NOMO-1 treated with DMSO at 0.1 percent for 48 hours (cell line): ENCODE data around the gene HTRA3.

Experiments
- DNase-seq: peaks from one replicate; lab custom pipeline; 2025; ENCODE audit not compliant: unreplicated experiment; lab: John Stamatoyannopoulos, UW

HTRA3 gene

GRCh38 chr4:8291036-8291682 is 21.6 kb downstream of the HTRA3 start:
- no peak for DNase-seq

DNA sequence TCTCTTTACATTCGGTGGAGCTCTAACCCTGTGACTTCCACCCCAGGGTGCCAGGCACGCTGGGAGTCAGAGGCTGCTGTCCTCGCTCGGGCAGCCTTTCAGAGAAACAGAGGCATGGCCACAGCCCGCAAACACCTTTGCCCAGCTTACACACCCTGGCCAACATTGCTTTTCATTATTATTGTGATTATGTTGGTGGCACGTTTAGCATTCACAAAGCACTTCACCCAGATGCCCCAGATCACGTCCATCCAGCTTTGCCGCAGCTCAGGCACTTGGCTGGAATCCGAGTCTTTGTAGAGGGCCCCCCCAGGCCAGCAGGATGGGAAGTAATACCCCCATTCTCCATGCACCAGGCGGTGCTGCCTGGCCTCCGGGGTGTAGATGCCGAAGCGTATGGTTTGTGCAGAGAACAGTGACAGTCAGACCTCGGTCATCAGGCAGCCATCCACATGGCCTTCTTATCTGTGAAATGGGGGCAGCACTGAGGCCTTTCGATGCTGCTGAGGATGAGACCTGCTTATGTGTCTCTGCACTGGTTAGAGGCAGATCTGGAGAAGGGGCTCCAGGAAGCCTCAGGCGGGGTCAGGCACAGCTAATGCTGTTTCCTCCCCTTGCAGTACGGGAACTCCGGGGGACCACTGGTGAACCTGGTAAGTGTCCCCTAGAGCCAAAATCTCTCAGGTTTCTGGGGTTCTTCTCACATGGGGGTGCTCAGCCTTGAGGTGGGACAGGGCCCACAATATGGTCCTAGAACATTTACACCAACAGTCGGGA is 22.3 kb downstream of the HTRA3 start:
- DNase-seq, result no peak

GRCh38 chr4:8292478-8293107 is 23.0 kb downstream of the HTRA3 start:
- DNase-seq, result no peak

GRCh38 chr4:8293131-8293975 is 23.8 kb downstream of the HTRA3 start:
- DNase-seq, result no peak

DNA sequence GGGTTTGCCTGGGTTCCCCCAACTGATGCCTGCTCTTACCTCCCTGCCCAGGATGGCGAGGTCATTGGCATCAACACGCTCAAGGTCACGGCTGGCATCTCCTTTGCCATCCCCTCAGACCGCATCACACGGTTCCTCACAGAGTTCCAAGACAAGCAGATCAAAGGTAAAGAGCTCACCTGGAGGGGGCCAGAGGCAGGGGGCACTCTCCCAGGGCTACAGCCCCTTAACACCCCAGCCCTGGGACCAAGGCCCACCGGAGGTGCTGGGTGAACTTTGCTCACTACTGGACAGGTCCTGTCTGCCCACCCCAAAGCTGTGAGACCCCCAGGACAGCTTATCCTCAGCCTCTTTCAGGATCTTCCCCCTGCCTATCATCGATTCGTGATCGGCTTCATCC is 24.5 kb downstream of the HTRA3 start:
- no peak for DNase-seq

DNA sequence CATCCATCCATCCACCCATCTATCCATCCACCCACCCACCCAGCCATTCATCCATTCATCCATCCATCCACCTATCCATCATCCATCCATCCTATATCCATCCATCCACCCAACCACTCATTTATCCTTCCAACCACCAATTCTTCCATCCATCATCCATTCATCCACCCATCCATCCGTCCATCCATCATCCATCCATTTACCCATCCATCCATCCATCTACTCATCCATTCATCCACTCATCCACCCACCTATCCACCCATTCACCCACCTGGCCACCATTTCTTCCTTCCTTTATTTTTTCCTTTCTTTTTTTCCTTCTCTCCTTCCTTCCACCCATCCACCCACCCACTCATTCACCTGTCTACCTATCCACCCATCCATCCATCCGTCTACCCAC is 25.2 kb downstream of the HTRA3 start:
- no peak for DNase-seq

DNA sequence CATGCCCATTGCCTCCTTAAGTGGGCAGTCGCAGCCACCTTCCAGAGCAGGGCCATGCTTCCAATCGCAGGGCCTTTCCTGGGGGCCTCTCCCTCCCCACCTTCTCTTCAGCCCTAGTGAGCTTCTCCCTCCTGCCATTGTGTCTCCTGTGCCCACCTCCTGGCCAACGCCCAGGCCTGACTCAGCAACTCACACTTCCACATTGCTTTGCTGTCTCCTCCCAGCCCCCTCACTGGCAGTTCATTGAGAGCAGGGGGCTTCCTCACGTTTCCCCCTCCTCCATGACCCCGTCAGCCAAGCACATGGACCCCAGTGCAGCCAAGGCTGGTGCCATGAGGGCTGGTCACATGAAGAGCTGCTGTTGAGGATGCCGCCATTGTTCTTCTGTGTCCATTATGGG is 25.9 kb downstream of the HTRA3 start:
- DNase-seq, result peak; percentile 31

DNA sequence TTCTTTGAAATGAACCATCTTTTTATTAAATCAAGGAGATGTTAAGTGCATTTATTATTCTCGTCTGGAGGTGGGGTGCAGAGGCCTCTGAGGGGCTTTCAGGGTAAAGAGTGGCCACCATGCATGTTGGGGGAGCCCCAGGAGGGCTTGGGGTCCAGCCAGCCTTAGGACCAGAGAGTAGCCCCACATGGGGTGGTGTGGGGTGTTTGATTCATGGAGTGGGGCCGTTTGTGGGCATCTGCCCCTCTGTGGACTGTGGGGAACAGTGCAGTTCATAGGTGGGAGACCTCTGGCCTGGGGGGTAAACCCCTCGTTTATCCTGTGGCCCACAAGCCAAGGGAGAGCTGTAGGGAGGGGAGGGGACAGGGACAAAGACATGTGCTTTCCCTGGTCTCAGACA is 26.9 kb downstream of the HTRA3 start:
- no peak for DNase-seq

DNA sequence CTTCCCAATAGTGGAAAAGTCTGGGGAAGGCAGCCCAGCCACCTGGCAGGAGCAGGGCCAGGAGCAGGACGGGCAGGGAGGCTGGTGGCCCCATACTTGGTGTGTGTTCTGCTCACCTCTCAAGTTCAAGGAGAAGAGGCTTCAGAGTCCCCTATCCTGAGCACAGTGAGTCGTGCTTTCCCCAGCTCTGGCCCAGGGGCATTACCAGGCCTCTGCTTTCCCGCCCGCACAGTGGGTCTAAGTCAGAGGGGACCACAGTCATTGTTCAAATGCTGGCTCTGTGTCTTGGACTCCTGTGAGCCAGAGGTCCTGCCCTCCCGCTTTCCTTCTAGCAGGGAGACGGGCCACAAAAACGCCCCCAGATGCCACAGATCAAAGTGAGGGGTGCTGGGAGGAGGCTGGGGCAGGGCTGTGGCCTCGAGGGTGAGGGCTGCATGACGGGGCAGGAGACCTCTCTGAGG is 27.6 kb downstream of the HTRA3 start:
- DNase-seq, result no peak

- no peak for DNase-seq
Observed at GRCh38 chr4:8297691-8298485, 28.3 kb downstream of the HTRA3 start.

DNA sequence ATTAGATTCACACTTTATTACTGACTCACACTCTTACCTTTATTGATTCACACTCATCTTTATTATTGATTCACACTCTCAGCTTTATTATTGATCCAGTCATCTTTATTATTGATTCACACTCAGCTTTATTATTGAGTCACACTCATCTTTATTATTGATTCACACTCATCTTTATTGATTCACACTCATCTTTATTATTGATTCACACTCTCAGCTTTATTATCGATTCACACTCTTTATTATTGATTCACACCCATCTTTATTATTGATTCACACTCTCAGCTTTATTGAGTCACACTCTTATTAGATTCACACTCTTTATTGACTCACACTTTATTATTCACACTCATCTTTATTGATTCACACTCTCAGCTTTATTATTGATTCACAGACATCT is 31.3 kb downstream of the HTRA3 start:
- no peak for DNase-seq

GRCh38 chr4:8301851-8302730 is 32.5 kb downstream of the HTRA3 start:
- DNase-seq, result no peak

DNA sequence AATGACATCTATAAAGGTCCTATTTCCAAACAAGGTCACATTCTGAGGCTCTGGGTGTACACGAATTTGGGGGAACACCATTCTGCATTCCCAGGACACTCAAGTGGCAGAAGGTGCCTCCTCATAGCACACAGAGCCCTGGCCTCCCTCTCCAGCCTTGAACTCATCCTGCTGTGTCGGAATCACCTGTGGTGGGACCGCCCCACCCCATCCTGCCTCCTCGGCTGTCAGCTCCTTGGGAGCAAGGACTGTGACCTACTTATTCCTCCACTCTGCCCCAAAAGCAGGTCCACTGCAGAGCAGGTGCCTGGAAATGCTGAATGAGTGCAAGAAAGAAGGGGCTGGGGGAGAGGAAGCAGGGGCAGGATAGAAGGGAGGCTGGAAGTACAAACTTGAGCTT is 33.5 kb downstream of the HTRA3 start:
- no peak for DNase-seq

- DNase-seq, result peak; percentile 64
Observed at GRCh38 chr4:8303485-8304281, 34.1 kb downstream of the HTRA3 start.

- no peak for DNase-seq
Observed at GRCh38 chr4:8304827-8305695, 35.5 kb downstream of the HTRA3 start.

DNA sequence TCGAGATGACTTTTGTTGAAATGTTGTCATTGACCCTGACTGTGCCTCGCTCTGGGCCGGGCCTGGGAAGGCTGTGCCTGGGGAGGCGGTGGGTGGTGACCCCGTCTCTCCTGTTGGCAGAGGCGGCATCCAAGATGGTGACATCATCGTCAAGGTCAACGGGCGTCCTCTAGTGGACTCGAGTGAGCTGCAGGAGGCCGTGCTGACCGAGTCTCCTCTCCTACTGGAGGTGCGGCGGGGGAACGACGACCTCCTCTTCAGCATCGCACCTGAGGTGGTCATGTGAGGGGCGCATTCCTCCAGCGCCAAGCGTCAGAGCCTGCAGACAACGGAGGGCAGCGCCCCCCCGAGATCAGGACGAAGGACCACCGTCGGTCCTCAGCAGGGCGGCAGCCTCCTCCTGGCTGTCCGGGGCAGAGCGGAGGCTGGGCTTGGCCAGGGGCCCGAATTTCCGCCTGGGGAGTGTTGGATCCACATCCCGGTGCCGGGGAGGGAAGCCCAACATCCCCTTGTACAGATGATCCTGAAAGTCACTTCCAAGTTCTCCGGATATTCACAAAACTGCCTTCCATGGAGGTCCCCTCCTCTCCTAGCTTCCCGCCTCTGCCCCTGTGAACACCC is 36.4 kb downstream of the HTRA3 start:
- DNase-seq, result no peak

DNA sequence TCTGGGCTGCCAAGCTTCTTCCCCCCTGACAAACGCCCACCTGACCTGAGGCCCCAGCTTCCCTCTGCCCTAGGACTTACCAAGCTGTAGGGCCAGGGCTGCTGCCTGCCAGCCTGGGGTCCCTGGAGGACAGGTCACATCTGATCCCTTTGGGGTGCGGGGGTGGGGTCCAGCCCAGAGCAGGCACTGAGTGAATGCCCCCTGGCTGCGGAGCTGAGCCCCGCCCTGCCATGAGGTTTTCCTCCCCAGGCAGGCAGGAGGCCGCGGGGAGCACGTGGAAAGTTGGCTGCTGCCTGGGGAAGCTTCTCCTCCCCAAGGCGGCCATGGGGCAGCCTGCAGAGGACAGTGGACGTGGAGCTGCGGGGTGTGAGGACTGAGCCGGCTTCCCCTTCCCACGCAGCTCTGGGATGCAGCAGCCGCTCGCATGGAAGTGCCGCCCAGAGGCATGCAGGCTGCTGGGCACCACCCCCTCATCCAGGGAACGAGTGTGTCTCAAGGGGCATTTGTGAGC is 37.0 kb downstream of the HTRA3 start:
- DNase-seq, result no peak
